Measurements from ENCODE around the gene ZAR1L.

- no peak for TF ChIP-seq EZH2phosphoT487 (IDR thresholded peaks at IDR 0.05; ENCODE audit: borderline replicate concordance, low read length)
- TF ChIP-seq CTCF (IDR thresholded peaks at IDR 0.05; ENCODE audit: low read depth, low read length, poor library complexity, severe bottlenecking): no peak
These were observed 16.5 kb downstream of the ZAR1L start for GRCh38 chr13:32298695-32299094.
